PC-3 (cell line): ENCODE measurements around the gene PLIN5. TPM values are rescaled to one million over a fixed set of nuclear protein-coding genes. Genes with fewer than 3 reads are reported as not detected.

Experiments
- ATAC-seq: fragments of 200-7000 bp; cut with Tn5 transposase; 2 replicates; pipeline ENCODE4 v1.9.1; 2020; ENCODE audit warnings: mild to moderate bottlenecking, moderate library complexity
- BruUV-seq: library from RNA; stranded (reverse); fragments of 400-500 nt; replicated peaks from 2 replicates; lab custom pipeline; 2021; lab: Mats Ljungman, UMichigan
- CTCF ChIA-PET: fragments of 300-600 bp; sonication (Branson Sonifier 250); formaldehyde crosslinking; loops from one replicate; lab custom pipeline; 2022; ENCODE audit warnings: antibody characterized with exemption; lab: Charles Lee
- POLR2A ChIA-PET: fragments of 300-600 bp; sonication (Branson Sonifier 250); formaldehyde crosslinking; loops from one replicate; lab custom pipeline; 2022; ENCODE audit warnings: antibody characterized with exemption; ENCODE audit not compliant: unreplicated experiment; lab: Charles Lee
- DNase-seq: peaks from one replicate; pipeline ENCODE4 v3.0.0-alpha.2; 2015
- H2AFZ ChIP-seq: fragments of 300-600 bp; sonication (generic); 2 replicates; pipeline ENCODE4 v1.6.0; 2016; ENCODE audit warnings: antibody characterized with exemption, low read length
- H3F3A ChIP-seq: fragments of 300-600 bp; sonication (generic); one replicate; pipeline ENCODE4 v1.6.0; 2017; ENCODE audit warnings: antibody characterized with exemption, low read length, control low read depth, mild to moderate bottlenecking; ENCODE audit not compliant: unreplicated experiment
- H3K27ac ChIP-seq: fragments of 300-600 bp; sonication (generic); 2 replicates; pipeline ENCODE4 v1.5.1; 2016; ENCODE audit warnings: mild to moderate bottlenecking, low read length
- H3K27me3 ChIP-seq: fragments of 300-600 bp; sonication (generic); 2 replicates; pipeline ENCODE4 v1.6.1; 2016; ENCODE audit warnings: low read length, mixed read lengths
- H3K36me3 ChIP-seq: fragments of 300-600 bp; sonication (generic); 2 replicates; pipeline ENCODE4 v1.6.1; 2016; ENCODE audit warnings: low read depth, mixed run types, low read length, mixed read lengths
- H3K4me1 ChIP-seq: fragments of 300-600 bp; sonication (generic); 2 replicates; pipeline ENCODE4 v1.5.1; 2016; ENCODE audit warnings: low read length; ENCODE audit not compliant: insufficient read depth
- H3K4me2 ChIP-seq: fragments of 300-600 bp; sonication (generic); 2 replicates; pipeline ENCODE4 v1.6.0; 2016; ENCODE audit warnings: low read length
- H3K4me3 ChIP-seq: fragments of 300-600 bp; sonication (generic); 2 replicates; pipeline ENCODE4 v1.5.1; 2016; ENCODE audit warnings: mild to moderate bottlenecking, low read length, mixed read lengths
- H3K79me2 ChIP-seq: fragments of 300-600 bp; sonication (generic); 2 replicates; pipeline ENCODE4 v1.6.1; 2017; ENCODE audit warnings: low read length, mixed read lengths
- H3K9ac ChIP-seq: fragments of 300-600 bp; sonication (generic); 2 replicates; pipeline ENCODE4 v1.6.0; 2016; ENCODE audit warnings: mild to moderate bottlenecking, low read length
- H3K9me2 ChIP-seq: fragments of 300-600 bp; sonication (generic); replicated peaks from 2 replicates; pipeline ENCODE4 v1.6.1; 2016; ENCODE audit warnings: mixed run types, low read length, mixed read lengths
- H3K9me3 ChIP-seq: fragments of 300-600 bp; sonication (generic); 2 replicates; pipeline ENCODE4 v1.6.1; 2016; ENCODE audit warnings: low read length, mixed read lengths
- H4K20me1 ChIP-seq: fragments of 300-600 bp; sonication (generic); 2 replicates; pipeline ENCODE4 v1.6.1; 2016; ENCODE audit warnings: low read length, mixed read lengths
- CTCF ChIP-seq: fragments of 300-600 bp; sonication (generic); conservative IDR thresholded peaks from 2 replicates; pipeline ENCODE4 v1.5.1; 2017; ENCODE audit warnings: antibody characterized with exemption, low read depth, mild to moderate bottlenecking, low read length
- EZH2 ChIP-seq: fragments of 300-600 bp; sonication (generic); IDR thresholded peaks from one replicate; pipeline ENCODE4 v1.6.1; 2017; ENCODE audit warnings: antibody characterized with exemption, mild to moderate bottlenecking, low read length; ENCODE audit not compliant: unreplicated experiment
- EZH2phosphoT487 ChIP-seq: fragments of 300-600 bp; sonication (generic); IDR thresholded peaks from 2 replicates; pipeline ENCODE4 v1.6.1; 2018; ENCODE audit warnings: mild to moderate bottlenecking, antibody characterized with exemption, low read length, borderline replicate concordance
- intact Hi-C: fragments of 100-400 bp; cut with micrococcal nuclease; formaldehyde crosslinking; loops from 2 replicates; pipeline ENCODE4 v1.9.0; 2023
- total RNA-seq: library from RNA; depleted of rRNA; stranded (reverse); fragments of >200 nt; gene quantifications from 2 replicates; pipeline ENCODE4 v1.2.3, GENCODE V29; 2014

PLIN5 gene
- total RNA-seq, 1 experiment from 2014 or later, result 1.2 TPM

GRCh38 chr19:4516199-4516938 is 18.7 kb downstream of the PLIN5 start:
- no peak overlapping the region for H2AFZ ChIP-seq
- H3K36me3 ChIP-seq, result no peaks in the 10 kb centered on the region
- CTCF ChIA-PET, result no interaction called here
- no peaks in the 10 kb centered on the region for H3K27me3 ChIP-seq
- no peak for TF ChIP-seq CTCF
- no peak for TF ChIP-seq EZH2
- no peak for TF ChIP-seq EZH2phosphoT487
- H3F3A ChIP-seq, result no peaks in the 10 kb centered on the region
- no peaks in the 10 kb centered on the region for H4K20me1 ChIP-seq
- no peak for ATAC-seq
- intact Hi-C loops, result loop anchor here (5.0 kb wide), 1 partner anchor 44 kb away; the partner anchor contains the start of gene HDGFL2
- H3K9ac ChIP-seq, result no peak overlapping the region
- H3K27ac ChIP-seq, result no peak overlapping the region
- H3K4me2 ChIP-seq, result no peak overlapping the region
- H3K79me2 ChIP-seq, result no peaks in the 10 kb centered on the region
- peaks cover 19% of the 10 kb centered on the region for H3K4me1 ChIP-seq
- POLR2A ChIA-PET, result no interaction called here
- DNase-seq, result no peak
- BruUV-seq, result no TSS peak
- no peaks in the 10 kb centered on the region for H3K9me2 ChIP-seq
- H3K9me3 ChIP-seq, result no peaks in the 10 kb centered on the region
- no peak overlapping the region for H3K4me3 ChIP-seq

GRCh38 chr19:4515732-4516131 is 19.3 kb downstream of the PLIN5 start:
- TSS peak; percentile 11 for BruUV-seq
- Histone ChIP-seq H3F3A (no peaks in the 10 kb centered on the region), H2AFZ (no peak overlapping the region), H3K4me3 (no peak overlapping the region), H3K9me3 (no peaks in the 10 kb centered on the region), H3K27me3 (no peaks in the 10 kb centered on the region), H3K9ac (no peak overlapping the region), H4K20me1 (no peaks in the 10 kb centered on the region), H3K27ac (no peak overlapping the region), H3K79me2 (no peaks in the 10 kb centered on the region), H3K4me1 (peaks cover 15% of the 10 kb centered on the region), H3K36me3 (no peaks in the 10 kb centered on the region), H3K9me2 (no peaks in the 10 kb centered on the region), H3K4me2 (no peak overlapping the region)
- intact Hi-C loops, result loop anchor here (5.0 kb wide), 1 partner anchor 43 kb away; the partner anchor contains the start of gene HDGFL2
- ChIA-PET POLR2A (no interaction called here), CTCF (no interaction called here)
- no peak for ATAC-seq
- TF ChIP-seq CTCF, result no peak
- no peak for DNase-seq

GRCh38 chr19:4513248-4513647 is 21.8 kb downstream of the PLIN5 start:
- Histone ChIP-seq H3K27me3 (no peaks in the 10 kb centered on the region), H4K20me1 (no peaks in the 10 kb centered on the region), H3K4me3 (no peak overlapping the region), H3K79me2 (no peaks in the 10 kb centered on the region), H3K9me3 (no peaks in the 10 kb centered on the region), H3F3A (no peaks in the 10 kb centered on the region), H3K27ac (no peak overlapping the region), H3K9ac (no peak overlapping the region), H2AFZ (no peak overlapping the region), H3K9me2 (no peaks in the 10 kb centered on the region), H3K4me2 (no peak overlapping the region), H3K4me1 (peaks cover 7% of the 10 kb centered on the region), H3K36me3 (no peaks in the 10 kb centered on the region)
- TF ChIP-seq EZH2phosphoT487 (no peak), CTCF (no peak), EZH2 (no peak)
- intact Hi-C loops, result no loop called here
- DNase-seq (no peak), ATAC-seq (no peak)
- BruUV-seq, result no TSS peak
- ChIA-PET POLR2A (no interaction called here), CTCF (no interaction called here)
